Suppressor macrophage treated with lipopolysaccharide for 4 hours (primary cell): Measurements from ENCODE around the gene ITGA5.

Source experiments
- DNase-seq: peaks from one replicate; pipeline ENCODE4 v3.0.0-alpha.2; 2020

The ITGA5 gene

GRCh38 chr12:54419088-54419887 is at the start of gene ITGA5:
Gene ITGA5, minus strand, starts transcription at chr12:54419266. Its CDS starts 68 bp downstream, at chr12:54419198.
- DNase-seq: peak; percentile 72

GRCh38 chr12:54465857-54466523 is 46.9 kb upstream of the ITGA5 start:
- DNase-seq: no peak

- DNase-seq: no peak
These were observed 44.4 kb upstream of the ITGA5 start for GRCh38 chr12:54463484-54463883.

GRCh38 chr12:54463034-54463433 is 44.0 kb upstream of the ITGA5 start:
- peak; percentile 92 for DNase-seq

- DNase-seq: no peak
These were observed 41.4 kb upstream of the ITGA5 start for GRCh38 chr12:54460317-54460923.

GRCh38 chr12:54459355-54459754 is 40.3 kb upstream of the ITGA5 start:
- DNase-seq: no peak

GRCh38 chr12:54455760-54456469 is 36.8 kb upstream of the ITGA5 start:
- no peak for DNase-seq

GRCh38 chr12:54452628-54453027 is 33.6 kb upstream of the ITGA5 start:
- no peak for DNase-seq

GRCh38 chr12:54448344-54448743 is 29.3 kb upstream of the ITGA5 start:
- DNase-seq: peak; percentile 42

- no peak for DNase-seq
These were observed 28.9 kb upstream of the ITGA5 start for GRCh38 chr12:54447917-54448316.

GRCh38 chr12:54444206-54444605 is 25.1 kb upstream of the ITGA5 start:
- DNase-seq: no peak

- no peak for DNase-seq
These were observed 24.4 kb upstream of the ITGA5 start for GRCh38 chr12:54443446-54443845.

GRCh38 chr12:54442961-54443360 is 23.9 kb upstream of the ITGA5 start:
- DNase-seq: peak; percentile 26

GRCh38 chr12:54442099-54442498 is 23.0 kb upstream of the ITGA5 start:
- no peak for DNase-seq

GRCh38 chr12:54439521-54440255 is 20.6 kb upstream of the ITGA5 start:
- peak; percentile 80 for DNase-seq

- no peak for DNase-seq
These were observed 20.0 kb upstream of the ITGA5 start for GRCh38 chr12:54439096-54439495.

- no peak for DNase-seq
These were observed 19.5 kb upstream of the ITGA5 start for GRCh38 chr12:54438517-54438916.

- DNase-seq: no peak
These were observed 18.6 kb upstream of the ITGA5 start for GRCh38 chr12:54437697-54438096.

GRCh38 chr12:54437243-54437642 is 18.2 kb upstream of the ITGA5 start:
- DNase-seq: no peak

- DNase-seq: no peak
These were observed 13.7 kb upstream of the ITGA5 start for GRCh38 chr12:54432815-54433164.

- DNase-seq: no peak
These were observed 13.1 kb upstream of the ITGA5 start for GRCh38 chr12:54431911-54432814.
